Neutrophil (primary cell): Measurements from ENCODE around the gene DNAH9.

Source experiments
- H3K27ac ChIP-seq: fragments of 200-600 bp; sonication (generic); 2 replicates; pipeline ENCODE4 v1.5.1; 2016; ENCODE audit warnings: mild to moderate bottlenecking, moderate library complexity
- H3K27me3 ChIP-seq: fragments of 200-600 bp; sonication (generic); 2 replicates; pipeline ENCODE4 v1.6.0; 2016; ENCODE audit warnings: mild to moderate bottlenecking
- H3K36me3 ChIP-seq: fragments of 200-600 bp; sonication (generic); 2 replicates; pipeline ENCODE4 v1.5.1; 2017
- H3K4me1 ChIP-seq, 2 experiments: fragments of 200-600 bp in 1 of 2; sonication (generic) in 1 of 2; 1 replicate in 1 of 2; 2 replicates in 1 of 2; pipeline versions ENCODE4 v1.5.1 to v1.6.1; 2013 to 2016; ENCODE audit warnings: low read depth in 1 of 2, low read length in 1 of 2, mild to moderate bottlenecking in 1 of 2, moderate library complexity in 1 of 2; ENCODE audit not compliant: control insufficient read depth in 1 of 2, insufficient read depth in 1 of 2
- H3K4me3 ChIP-seq, 2 experiments: fragments of 200-600 bp in 1 of 2; sonication (generic) in 1 of 2; 1 replicate in 1 of 2; 2 replicates in 1 of 2; pipeline ENCODE4 v1.5.1; 2013 to 2016; ENCODE audit warnings: low read depth in 1 of 2, low read length in 1 of 2, mild to moderate bottlenecking in 1 of 2, moderate library complexity in 1 of 2
- H3K9me3 ChIP-seq: fragments of 200-600 bp; sonication (generic); 2 replicates; pipeline ENCODE4 v1.5.1; 2016
- CTCF ChIP-seq: fragments of 200-600 bp; sonication (generic); IDR thresholded peaks from 2 replicates; pipeline ENCODE4 v1.5.1; 2016; ENCODE audit warnings: antibody characterized with exemption

Gene DNAH9

GRCh38 chr17:11857006-11857405 lies 258.7 kb downstream of the DNAH9 start:
- TF ChIP-seq CTCF = no peak
- Histone ChIP-seq H3K9me3 (no peaks in the 10 kb centered on the region), H3K27ac (no peak overlapping the region), H3K4me3 (no peak overlapping the region), H3K27me3 (no peaks in the 10 kb centered on the region), H3K36me3 (no peaks in the 10 kb centered on the region), H3K4me1 (no peaks in the 10 kb centered on the region)

DNA sequence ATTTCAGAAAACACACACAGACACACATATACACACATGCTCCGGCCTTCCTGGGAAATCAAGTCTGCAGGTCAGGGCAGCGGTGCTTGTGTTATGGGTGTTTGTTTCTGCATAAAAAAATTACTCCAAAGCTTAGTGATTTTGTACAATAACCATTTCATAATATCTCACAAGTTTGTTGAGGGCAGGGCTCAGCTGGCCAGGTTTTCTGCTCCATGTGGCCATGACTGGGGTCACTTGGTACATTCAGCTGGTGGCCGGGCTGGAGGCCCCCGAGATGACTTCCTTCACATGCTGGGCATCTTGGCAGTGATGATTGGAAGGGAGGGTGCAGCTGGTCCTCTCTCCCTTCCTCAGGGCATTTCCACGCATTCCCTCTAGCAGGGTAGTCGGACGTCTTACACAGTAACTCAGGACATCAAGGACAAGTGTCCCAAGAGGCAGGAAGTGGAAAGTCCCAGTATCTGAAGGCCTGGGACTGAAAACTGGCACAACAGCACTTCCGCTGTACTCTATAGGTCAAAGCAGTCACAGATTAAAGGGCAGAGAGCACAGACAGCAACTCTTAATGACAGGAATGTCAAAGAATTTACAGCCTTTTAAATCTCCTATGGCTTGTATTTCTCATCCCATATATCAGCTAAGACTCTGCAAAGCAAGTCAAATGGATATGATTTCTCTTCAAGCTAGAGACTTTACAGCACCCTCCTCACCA lies 271.6 kb downstream of the DNAH9 start:
- TF ChIP-seq CTCF = no peak
- H3K9me3 ChIP-seq = no peaks in the 10 kb centered on the region

DNA sequence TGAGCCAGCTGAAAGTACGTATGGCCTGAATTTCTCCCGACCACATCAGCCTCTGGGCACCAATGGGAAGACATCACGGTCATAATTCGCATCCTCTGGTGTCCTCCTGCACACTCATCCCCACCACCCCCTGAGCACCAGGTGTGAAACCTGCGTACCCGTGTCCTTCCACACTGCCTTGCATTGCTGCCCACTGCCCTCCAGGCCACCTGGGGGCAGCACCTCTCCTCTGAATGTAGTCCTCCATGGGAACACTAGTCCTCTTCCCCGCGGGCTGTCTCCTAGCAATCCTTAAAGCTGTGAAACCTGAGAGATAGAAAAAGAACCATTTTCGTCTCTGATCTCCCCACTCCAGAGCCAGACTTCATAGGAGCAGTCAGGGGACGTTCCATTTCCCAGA lies 273.5 kb downstream of the DNAH9 start:
- no peak overlapping the region for H3K4me3 ChIP-seq
- H3K4me1 ChIP-seq = no peaks in the 10 kb centered on the region
- H3K27me3 ChIP-seq = no peaks in the 10 kb centered on the region
- H3K27ac ChIP-seq = no peak overlapping the region
- no peak for TF ChIP-seq CTCF
- no peaks in the 10 kb centered on the region for H3K9me3 ChIP-seq
- H3K36me3 ChIP-seq = no peaks in the 10 kb centered on the region

More for the DNA sequence above, 271.6 kb downstream of the DNAH9 start:
- Histone ChIP-seq H3K4me3 (no peak overlapping the region), H3K36me3 (no peaks in the 10 kb centered on the region), H3K27ac (no peak overlapping the region), H3K27me3 (no peaks in the 10 kb centered on the region), H3K4me1 (no peaks in the 10 kb centered on the region)

DNA sequence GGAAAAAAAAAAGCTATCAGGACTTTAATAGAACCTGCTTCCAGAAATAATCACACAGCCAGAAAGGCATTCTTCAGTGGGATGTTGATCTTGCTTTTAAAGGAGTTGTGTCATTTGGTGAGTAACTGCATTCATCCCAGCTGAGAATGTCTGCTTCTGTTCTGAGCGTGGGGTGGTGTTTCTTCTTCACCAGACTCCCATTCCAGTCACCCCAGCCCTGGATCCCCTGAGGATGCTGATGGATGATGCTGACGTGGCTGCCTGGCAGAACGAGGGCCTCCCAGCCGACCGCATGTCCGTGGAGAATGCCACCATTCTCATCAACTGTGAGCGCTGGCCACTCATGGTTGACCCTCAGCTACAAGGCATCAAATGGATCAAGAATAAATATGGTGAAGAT lies 276.5 kb downstream of the DNAH9 start:
- Histone ChIP-seq H3K4me1 (no peaks in the 10 kb centered on the region), H3K27ac (no peak overlapping the region), H3K9me3 (no peaks in the 10 kb centered on the region), H3K36me3 (no peaks in the 10 kb centered on the region), H3K4me3 (no peak overlapping the region), H3K27me3 (no peaks in the 10 kb centered on the region)
- TF ChIP-seq CTCF = no peak

- H3K4me1 ChIP-seq = no peaks in the 10 kb centered on the region
Measured at GRCh38 chr17:11880714-11881113, 282.4 kb downstream of the DNAH9 start.

More at GRCh38 chr17:11880714-11881113, 282.4 kb downstream of the DNAH9 start:
- H3K9me3 ChIP-seq = no peaks in the 10 kb centered on the region
- no peak overlapping the region for H3K4me3 ChIP-seq
- H3K27ac ChIP-seq = no peak overlapping the region
- no peaks in the 10 kb centered on the region for H3K27me3 ChIP-seq
- TF ChIP-seq CTCF = no peak
- H3K36me3 ChIP-seq = no peaks in the 10 kb centered on the region
